ENCODE results near the gene SLC13A4.

GRCh38 chr7:135712796-135713195, 15.2 kb downstream of the SLC13A4 start:
- TF ChIP-seq EZH2 (IDR thresholded peaks at IDR 0.05; ENCODE audit: borderline replicate concordance) (no peak), CTCF (IDR thresholded peaks at IDR 0.05; ENCODE audit: poor library complexity) (no peak)
